MM.1S (cell line): ENCODE results near the gene TCF19.

ENCODE experiments used
- EZH2 ChIP-seq: fragments of 300-600 bp; sonication (generic); optimal IDR thresholded peaks from 2 replicates; pipeline ENCODE3; 2017; ENCODE audit warnings: low read depth, mild to moderate bottlenecking, antibody characterized with exemption, low read length, mixed read lengths
- TF ChIP-seq, protein P1 (sequence below): fragments of 300-600 bp; sonication (generic); IDR thresholded peaks from 2 replicates; pipeline ENCODE4 v1.5.1; 2016; ENCODE audit warnings: antibody characterized with exemption, low read length, mixed read lengths

DNA sequence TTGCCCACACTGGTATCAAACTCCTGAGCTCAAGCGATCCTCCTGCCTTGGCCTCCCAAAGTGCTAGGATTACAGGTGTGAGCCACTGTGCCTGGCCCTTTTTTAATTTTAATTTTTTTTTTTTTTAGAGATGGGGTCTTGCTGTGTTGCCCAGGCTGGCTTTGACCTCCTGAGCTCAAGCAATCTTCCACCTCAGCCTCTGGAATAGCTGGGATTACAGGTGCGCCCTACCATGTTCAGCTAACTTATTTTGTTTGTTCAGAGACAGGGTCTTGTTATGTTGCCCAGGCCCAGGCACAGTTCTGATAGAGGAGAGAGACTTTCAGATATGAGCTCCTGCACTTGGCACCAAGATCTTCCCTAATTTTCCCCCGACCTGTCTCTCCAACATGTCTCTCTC lies 27.6 kb upstream of the TCF19 start:
- TF ChIP-seq, protein P1, sequence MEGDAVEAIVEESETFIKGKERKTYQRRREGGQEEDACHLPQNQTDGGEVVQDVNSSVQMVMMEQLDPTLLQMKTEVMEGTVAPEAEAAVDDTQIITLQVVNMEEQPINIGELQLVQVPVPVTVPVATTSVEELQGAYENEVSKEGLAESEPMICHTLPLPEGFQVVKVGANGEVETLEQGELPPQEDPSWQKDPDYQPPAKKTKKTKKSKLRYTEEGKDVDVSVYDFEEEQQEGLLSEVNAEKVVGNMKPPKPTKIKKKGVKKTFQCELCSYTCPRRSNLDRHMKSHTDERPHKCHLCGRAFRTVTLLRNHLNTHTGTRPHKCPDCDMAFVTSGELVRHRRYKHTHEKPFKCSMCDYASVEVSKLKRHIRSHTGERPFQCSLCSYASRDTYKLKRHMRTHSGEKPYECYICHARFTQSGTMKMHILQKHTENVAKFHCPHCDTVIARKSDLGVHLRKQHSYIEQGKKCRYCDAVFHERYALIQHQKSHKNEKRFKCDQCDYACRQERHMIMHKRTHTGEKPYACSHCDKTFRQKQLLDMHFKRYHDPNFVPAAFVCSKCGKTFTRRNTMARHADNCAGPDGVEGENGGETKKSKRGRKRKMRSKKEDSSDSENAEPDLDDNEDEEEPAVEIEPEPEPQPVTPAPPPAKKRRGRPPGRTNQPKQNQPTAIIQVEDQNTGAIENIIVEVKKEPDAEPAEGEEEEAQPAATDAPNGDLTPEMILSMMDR, result no peak
- no peak for TF ChIP-seq EZH2
